ENCODE data around the gene CNTNAP5.

The CNTNAP5 gene

GRCh38 chr2:124804014-124804940 lies 779.2 kb downstream of the CNTNAP5 start:
- no peak for DNase-seq (ENCODE audit: low read depth, low spot score)

DNA sequence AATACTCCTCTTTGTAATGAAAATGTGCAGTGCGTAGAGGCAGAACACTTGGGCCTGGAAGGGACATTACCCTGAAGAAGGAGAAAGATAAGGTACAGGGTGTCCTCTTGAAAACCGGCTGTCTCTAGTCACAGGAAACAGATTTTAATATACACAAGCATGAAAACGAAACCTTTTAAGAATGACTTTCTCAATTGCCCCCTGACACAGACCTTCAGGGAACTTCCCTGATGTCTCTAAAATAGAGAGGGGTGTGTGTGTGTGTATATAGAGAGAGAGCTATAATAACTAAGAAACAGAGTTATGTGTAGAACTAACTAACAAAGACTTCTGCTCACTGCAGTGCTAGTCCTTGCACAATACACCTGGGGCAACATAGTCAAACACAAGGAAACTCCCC lies 780.0 kb downstream of the CNTNAP5 start:
- DNase-seq (ENCODE audit: low read depth, low spot score), result no peak

- no peak for DNase-seq (ENCODE audit: low read depth, low spot score)
These were observed 785.0 kb downstream of the CNTNAP5 start for GRCh38 chr2:124810132-124810531.

DNA sequence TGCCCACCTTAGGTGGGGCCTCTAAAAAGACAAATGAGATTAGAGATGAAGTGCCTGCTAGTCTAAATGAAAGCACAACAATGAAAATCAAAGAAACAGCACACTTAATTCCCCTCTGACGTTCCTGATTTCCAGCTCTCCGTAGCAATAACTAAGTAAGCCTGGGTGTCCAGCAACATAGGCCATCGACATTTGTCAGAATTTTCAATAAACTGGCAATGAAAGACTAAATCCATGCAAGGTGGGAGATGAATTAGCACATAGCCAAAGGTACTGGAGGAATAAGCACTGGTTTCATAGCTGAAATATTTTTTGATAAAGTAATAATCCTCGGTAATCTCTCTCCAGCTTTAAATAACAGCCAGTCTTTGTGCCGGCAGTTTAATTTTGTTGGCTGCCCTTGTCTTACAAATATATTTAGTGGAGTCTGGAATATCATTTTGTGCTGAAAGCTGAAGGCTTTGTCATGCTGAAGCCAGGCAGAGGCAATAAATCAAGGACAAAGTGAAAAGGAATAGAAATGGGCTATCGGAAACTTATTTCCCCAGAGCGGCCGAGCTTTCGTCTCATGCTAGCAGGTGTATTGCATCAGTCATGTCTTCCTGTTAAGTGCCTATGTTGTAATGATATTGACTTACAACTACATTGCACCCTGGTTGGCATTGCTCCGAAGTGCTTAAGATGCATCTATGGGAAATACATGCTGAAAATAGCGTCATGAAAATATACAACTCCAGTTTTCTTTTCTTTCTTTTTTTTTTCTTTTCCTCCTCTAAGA lies 790.1 kb downstream of the CNTNAP5 start:
- DNase-seq (ENCODE audit: low read depth, low spot score), result no peak

- no peak for DNase-seq (ENCODE audit: low read depth, low spot score)
These were observed 790.9 kb downstream of the CNTNAP5 start for GRCh38 chr2:124816007-124816406.

DNA sequence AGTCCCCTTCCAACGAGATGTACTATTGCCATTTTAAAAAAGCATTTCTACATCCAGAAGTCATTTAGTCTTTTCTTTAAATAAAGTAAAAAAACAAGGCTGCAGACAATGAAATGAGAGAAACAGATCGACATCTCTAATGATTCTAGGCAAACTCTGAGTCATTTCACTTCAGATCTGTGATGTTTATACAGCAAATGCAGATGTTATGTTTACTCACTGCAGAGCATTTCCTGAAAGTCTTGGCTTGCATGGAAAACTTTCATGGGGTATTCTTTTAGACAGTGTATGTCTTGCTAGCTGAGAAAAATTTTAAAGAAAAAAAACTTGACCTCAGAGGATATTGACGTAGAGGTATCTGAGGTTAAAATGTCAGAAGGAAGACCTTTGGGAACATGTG lies 797.4 kb downstream of the CNTNAP5 start:
- DNase-seq (ENCODE audit: low read depth, low spot score), result no peak

GRCh38 chr2:124824441-124824840 lies 799.4 kb downstream of the CNTNAP5 start:
- no peak for DNase-seq (ENCODE audit: low read depth, low spot score)

DNA sequence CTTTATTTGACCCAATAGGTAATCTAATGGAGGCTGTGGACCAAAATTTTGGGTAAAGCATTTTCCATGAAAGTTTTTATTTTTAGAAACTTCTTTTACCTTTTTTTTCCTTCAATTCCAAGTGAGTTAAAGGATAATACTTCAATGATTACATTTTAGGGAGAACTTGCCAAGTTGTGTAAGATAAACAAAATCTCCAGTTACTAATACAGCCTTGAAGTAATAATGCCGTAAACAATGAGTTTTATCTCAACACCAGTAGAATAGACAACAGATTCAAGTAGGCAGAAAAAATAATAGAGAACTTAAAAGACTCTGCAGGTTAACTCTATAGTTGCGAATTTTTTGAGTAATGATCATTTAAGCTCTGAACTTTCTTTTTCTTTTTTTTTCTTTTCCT lies 807.4 kb downstream of the CNTNAP5 start:
- DNase-seq (ENCODE audit: low read depth, low spot score), result no peak

- DNase-seq (ENCODE audit: low read depth, low spot score), result no peak
These were observed 809.2 kb downstream of the CNTNAP5 start for GRCh38 chr2:124834331-124834730.

- DNase-seq (ENCODE audit: low read depth, low spot score), result no peak
These were observed 810.2 kb downstream of the CNTNAP5 start for GRCh38 chr2:124835331-124835730.

GRCh38 chr2:124836416-124836815 lies 811.3 kb downstream of the CNTNAP5 start:
- DNase-seq (ENCODE audit: low read depth, low spot score), result no peak

DNA sequence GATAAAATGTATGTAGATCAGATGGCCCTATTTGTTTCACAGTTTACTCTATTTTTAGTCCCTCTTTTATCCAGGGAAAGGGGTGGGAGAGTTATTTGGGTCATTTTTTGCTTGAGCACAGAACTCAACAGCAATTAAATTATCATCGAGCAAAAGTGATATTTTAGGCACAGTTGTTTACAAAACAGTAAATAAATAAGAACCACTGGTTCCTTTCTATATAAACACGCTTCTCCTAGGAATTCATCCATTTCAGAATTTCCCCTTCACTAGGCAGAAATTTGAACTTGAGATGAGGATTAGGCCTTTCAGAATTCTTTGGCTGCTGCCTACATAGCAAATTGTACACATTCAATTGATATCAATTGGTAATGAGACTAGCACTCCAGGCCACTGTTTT lies 812.4 kb downstream of the CNTNAP5 start:
- no peak for DNase-seq (ENCODE audit: low read depth, low spot score)

DNA sequence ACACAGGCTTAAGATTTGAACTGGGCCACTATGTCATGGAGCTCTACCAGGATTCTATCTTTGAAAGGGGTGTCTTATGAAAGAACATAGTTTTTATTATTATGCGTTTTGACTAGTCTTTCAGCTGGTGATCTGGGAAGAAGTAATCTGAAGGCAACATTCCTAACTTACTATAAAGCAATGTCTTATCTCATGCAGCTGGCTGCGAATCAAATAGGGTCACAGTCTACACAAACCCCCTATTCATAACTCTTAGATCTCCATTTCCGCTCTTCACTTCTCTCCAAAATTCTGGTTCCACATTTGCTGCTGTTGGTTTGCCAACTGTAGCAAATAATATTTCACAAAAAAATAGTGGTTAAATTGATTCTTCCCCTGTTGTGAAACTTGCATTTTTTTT lies 813.3 kb downstream of the CNTNAP5 start:
- DNase-seq (ENCODE audit: low read depth, low spot score), result no peak

DNA sequence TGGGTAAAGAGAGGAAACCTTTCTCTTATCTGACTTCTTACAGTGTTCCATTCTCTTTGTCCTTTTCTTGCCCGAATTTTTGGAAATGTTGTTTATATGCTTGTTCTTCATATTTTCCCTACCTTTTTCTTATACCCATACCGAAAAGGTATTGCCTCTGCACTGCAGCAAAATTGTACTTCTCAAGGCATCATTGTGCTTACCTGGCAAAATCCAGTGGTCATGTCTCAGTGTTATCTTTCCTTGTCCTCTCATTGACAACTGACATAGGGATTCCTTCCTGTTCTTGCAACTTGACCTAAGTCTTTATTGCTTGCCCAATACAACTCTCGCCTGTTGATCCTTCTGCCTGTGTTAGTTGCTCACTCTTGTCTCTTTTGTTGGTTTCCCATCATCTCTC lies 842.2 kb downstream of the CNTNAP5 start:
- DNase-seq (ENCODE audit: low read depth, low spot score), result no peak

GRCh38 chr2:124874219-124874618 lies 849.1 kb downstream of the CNTNAP5 start:
- no peak for DNase-seq (ENCODE audit: low read depth, low spot score)

GRCh38 chr2:124874676-124875075 lies 849.6 kb downstream of the CNTNAP5 start:
- no peak for DNase-seq (ENCODE audit: low read depth, low spot score)

- DNase-seq (ENCODE audit: low read depth, low spot score), result no peak
These were observed 850.6 kb downstream of the CNTNAP5 start for GRCh38 chr2:124875627-124876244.

GRCh38 chr2:124877141-124877577 lies 852.1 kb downstream of the CNTNAP5 start:
- DNase-seq (ENCODE audit: low read depth, low spot score), result no peak

- no peak for DNase-seq (ENCODE audit: low read depth, low spot score)
These were observed 854.6 kb downstream of the CNTNAP5 start for GRCh38 chr2:124879640-124880039.

GRCh38 chr2:124880995-124881394 lies 855.9 kb downstream of the CNTNAP5 start:
- no peak for DNase-seq (ENCODE audit: low read depth, low spot score)

DNA sequence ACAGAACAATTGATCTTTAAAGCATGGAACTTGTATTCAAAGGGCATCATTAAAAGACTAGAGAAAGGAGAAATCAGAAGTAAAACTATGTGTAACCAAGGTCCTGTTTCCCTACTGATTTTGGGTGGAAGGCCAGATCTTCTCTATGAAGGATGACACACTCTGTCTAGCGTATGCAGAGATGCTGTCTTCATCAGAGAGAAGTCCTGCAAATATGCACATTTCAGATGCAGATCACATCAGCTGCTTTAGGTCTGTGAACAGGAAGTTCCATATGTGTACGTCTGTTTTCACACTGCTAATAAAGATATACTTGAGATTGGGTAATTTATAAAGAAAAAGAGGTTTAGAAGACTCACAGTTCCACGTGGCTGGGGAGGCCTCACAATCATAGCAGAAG lies 857.3 kb downstream of the CNTNAP5 start:
- DNase-seq (ENCODE audit: low read depth, low spot score), result no peak

- DNase-seq (ENCODE audit: low read depth, low spot score), result no peak
These were observed 858.5 kb downstream of the CNTNAP5 start for GRCh38 chr2:124883595-124883994.

All from brain pericyte (primary cell).